ENCODE data around the gene CHRNE.

DNA sequence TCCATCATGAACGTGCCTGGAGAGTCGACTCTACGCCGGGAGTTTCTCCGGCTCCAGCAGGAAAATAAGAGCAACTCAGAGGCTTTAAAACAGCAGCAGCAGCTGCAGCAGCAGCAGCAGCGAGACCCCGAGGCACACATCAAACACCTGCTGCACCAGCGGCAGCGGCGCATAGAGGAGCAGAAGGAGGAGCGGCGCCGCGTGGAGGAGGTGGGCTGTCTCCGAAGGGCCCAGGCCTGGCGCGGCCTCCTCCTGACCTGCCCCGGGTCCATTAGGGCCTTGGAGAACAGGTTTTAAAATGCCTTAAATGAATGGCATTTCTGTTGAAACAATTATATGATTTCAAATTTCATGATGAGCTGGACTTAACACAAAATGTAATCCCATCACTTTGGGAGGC, 15.3 kb downstream of the CHRNE start:
- no peak for TF ChIP-seq CTCF (IDR thresholded peaks at IDR 0.05)
- TF ChIP-seq POLR2A (IDR thresholded peaks at IDR 0.05): no peak
- TF ChIP-seq POLR2AphosphoS5 (IDR thresholded peaks at IDR 0.05; ENCODE audit: insufficient read depth in 1 of 2, low read depth in 1 of 2): no peak
